ENCODE data around the gene NPFFR1.
"Not testable (repeated sequence)": the region's sequence is repeated elsewhere in the genome, so short reads cannot be mapped to it uniquely, and the experiment has no call there.

The NPFFR1 gene

GRCh38 chr10:70254778-70255328 is 29.0 kb downstream of the NPFFR1 start:
- no peak for FAIRE-seq

GRCh38 chr10:70253878-70254765 is 29.7 kb downstream of the NPFFR1 start:
- FAIRE-seq, result no peak

GRCh38 chr10:70250961-70251680 is 32.7 kb downstream of the NPFFR1 start:
- FAIRE-seq, result no peak

- no peak for FAIRE-seq
Observed at GRCh38 chr10:70247360-70247759, 36.4 kb downstream of the NPFFR1 start.

- no peak for FAIRE-seq
Observed at GRCh38 chr10:70241081-70241480, 42.7 kb downstream of the NPFFR1 start.

- FAIRE-seq, result not testable (repeated sequence)
Observed at GRCh38 chr10:70239986-70240385, 43.8 kb downstream of the NPFFR1 start.

- not testable (repeated sequence) for FAIRE-seq
Observed at GRCh38 chr10:70239077-70239976, 44.5 kb downstream of the NPFFR1 start.

GRCh38 chr10:70237958-70238536 is 45.8 kb downstream of the NPFFR1 start:
- FAIRE-seq, result not testable (repeated sequence)

GRCh38 chr10:70234668-70235447 is 48.9 kb downstream of the NPFFR1 start:
- FAIRE-seq, result no peak

GRCh38 chr10:70233939-70234300 is 49.9 kb downstream of the NPFFR1 start:
- FAIRE-seq, result no peak

GRCh38 chr10:70233109-70233938 is 50.5 kb downstream of the NPFFR1 start, which contains the start of gene PPA1:
PPA1 (minus strand) TSS chr10:70233429; CDS start chr10:70233327, 102 bp downstream.
- no peak for FAIRE-seq

- no peak for FAIRE-seq
Observed at GRCh38 chr10:70232859-70233108, 51.0 kb downstream of the NPFFR1 start.

GRCh38 chr10:70232155-70232858 is 51.5 kb downstream of the NPFFR1 start:
- no peak for FAIRE-seq

GRCh38 chr10:70228491-70228890 is 55.3 kb downstream of the NPFFR1 start:
- no peak for FAIRE-seq

- FAIRE-seq, result no peak
Observed at GRCh38 chr10:70227548-70228320, 56.1 kb downstream of the NPFFR1 start.

GRCh38 chr10:70223728-70224127 is 60.1 kb downstream of the NPFFR1 start:
- FAIRE-seq, result no peak

GRCh38 chr10:70222811-70223447 is 60.9 kb downstream of the NPFFR1 start:
- FAIRE-seq, result not testable (repeated sequence)

GRCh38 chr10:70222340-70222794 is 61.4 kb downstream of the NPFFR1 start:
- FAIRE-seq, result no peak

All from endometrium (tissue), 2 donors.